OCI-LY7 (cell line): ENCODE measurements around the gene EGFL8. TPM values are rescaled to one million over a fixed set of nuclear protein-coding genes. Genes with fewer than 3 reads are reported as not detected.

Source experiments
- BruUV-seq: library from RNA; stranded (reverse); fragments of 400-500 nt; replicated peaks from 2 replicates; lab custom pipeline; 2021; lab: Mats Ljungman, UMichigan
- CTCF ChIA-PET: fragments of 300-600 bp; sonication (Branson Sonifier 250); formaldehyde crosslinking; loops from one replicate; lab custom pipeline; 2022; ENCODE audit warnings: antibody characterized with exemption; ENCODE audit not compliant: unreplicated experiment; lab: Charles Lee
- POLR2A ChIA-PET: fragments of 300-600 bp; sonication (Branson Sonifier 250); formaldehyde crosslinking; loops from one replicate; lab custom pipeline; 2022; ENCODE audit warnings: antibody characterized with exemption; lab: Charles Lee
- DNase-seq: peaks from one replicate; pipeline ENCODE4 v3.0.0-alpha.2; 2015; ENCODE audit warnings: low spot score
- H2AFZ ChIP-seq: fragments of 200-600 bp; sonication (generic), shearing (Covaris generic); 2 replicates; pipeline ENCODE4 v1.6.1; 2014; ENCODE audit warnings: mild to moderate bottlenecking, antibody characterized with exemption, low read length, moderate library complexity
- H3K27ac ChIP-seq: fragments of 200-600 bp; sonication (generic); 2 replicates; pipeline ENCODE4 v1.5.1; 2014; ENCODE audit warnings: mixed run types, low read depth, mild to moderate bottlenecking, moderate library complexity, low read length, inconsistent platforms; ENCODE audit not compliant: poor library complexity, severe bottlenecking
- H3K36me3 ChIP-seq: fragments of 200-600 bp; sonication (generic); 2 replicates; pipeline ENCODE4 v1.6.1; 2014; ENCODE audit warnings: mild to moderate bottlenecking, antibody characterized with exemption, low read length, moderate library complexity, mixed read lengths; ENCODE audit not compliant: insufficient read depth
- H3K4me1 ChIP-seq: fragments of 200-600 bp; sonication (generic); 2 replicates; pipeline ENCODE4 v1.5.1; 2014; ENCODE audit warnings: mild to moderate bottlenecking, low read length; ENCODE audit not compliant: insufficient read depth, poor library complexity, severe bottlenecking
- H3K4me2 ChIP-seq: fragments of 200-600 bp; sonication (generic); 2 replicates; pipeline ENCODE4 v1.6.1; 2014; ENCODE audit warnings: mild to moderate bottlenecking, low read length
- H3K4me3 ChIP-seq: fragments of 200-600 bp; sonication (generic); 2 replicates; pipeline ENCODE4 v1.5.1; 2014; ENCODE audit warnings: mild to moderate bottlenecking, low read depth, low read length; ENCODE audit not compliant: poor library complexity, severe bottlenecking
- H3K79me2 ChIP-seq: fragments of 200-600 bp; sonication (generic); 2 replicates; pipeline ENCODE4 v1.6.1; 2016; ENCODE audit warnings: low read depth, mild to moderate bottlenecking, low read length, moderate library complexity, mixed read lengths; ENCODE audit not compliant: insufficient read depth
- H3K9me2 ChIP-seq: fragments of 200-600 bp; sonication (generic); 2 replicates; pipeline ENCODE4 v1.6.1; 2016; ENCODE audit warnings: mild to moderate bottlenecking, low read length, mixed read lengths; ENCODE audit not compliant: insufficient read depth
- H3K9me3 ChIP-seq: fragments of 200-600 bp; sonication (generic); 2 replicates; pipeline ENCODE4 v1.6.1; 2014; ENCODE audit warnings: mild to moderate bottlenecking, mixed run types, low read length, mixed read lengths
- H4K20me1 ChIP-seq: fragments of 200-600 bp; sonication (generic); 2 replicates; pipeline ENCODE4 v1.6.1; 2014; ENCODE audit warnings: mild to moderate bottlenecking, antibody characterized with exemption, low read length, moderate library complexity, mixed read lengths; ENCODE audit not compliant: insufficient read depth
- EZH2phosphoT487 ChIP-seq: fragments of 200-600 bp; sonication (generic); IDR thresholded peaks from 2 replicates; pipeline ENCODE4 v1.6.1; 2018; ENCODE audit warnings: low read depth, borderline replicate concordance, mild to moderate bottlenecking, mixed run types, antibody characterized with exemption, low read length, moderate library complexity, mixed read lengths
- intact Hi-C: fragments of 100-400 bp; cut with micrococcal nuclease; formaldehyde crosslinking; loops from one replicate; pipeline ENCODE4 v1.10.0; 2022; ENCODE audit not compliant: unreplicated experiment
- total RNA-seq, 2 experiments: library from RNA; depleted of rRNA in 1 of 2; stranded (reverse); fragments of >200 nt in 1 of 2; shearing (Covaris generic) in 1 of 2; gene quantifications; 2 replicates each; pipeline ENCODE4 v1.2.3, GENCODE V29; 2014 to 2022
- TF ChIP-seq, protein P1 (sequence below): fragments of 200-600 bp; sonication (generic); conservative IDR thresholded peaks from 2 replicates; pipeline ENCODE4 v1.5.1; 2014; ENCODE audit warnings: mild to moderate bottlenecking, antibody characterized with exemption, low read length, moderate library complexity, mixed read lengths

Gene EGFL8
- total RNA-seq, 2 experiments from 2014 or later = 7.4 to 21.6 TPM

DNA sequence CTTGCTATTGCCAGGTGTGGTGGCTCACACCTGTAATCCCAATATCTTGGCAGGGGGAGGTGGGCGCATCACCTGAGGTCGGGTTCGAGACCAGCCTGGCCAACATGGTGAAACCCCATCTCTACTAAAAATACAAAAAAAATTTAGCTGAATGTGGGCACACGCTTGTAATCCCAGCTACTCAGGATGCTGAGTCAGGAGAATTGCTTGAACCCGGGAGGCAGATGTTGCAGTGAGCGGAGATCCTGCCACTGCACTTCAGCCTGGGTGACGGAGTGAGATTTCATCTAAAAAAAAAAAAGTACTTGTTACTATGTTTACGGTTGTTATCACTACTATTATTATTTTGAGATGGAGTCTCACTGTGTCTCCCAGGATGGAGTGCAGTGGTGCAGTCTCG, 7.5 kb upstream of the EGFL8 start:
- intact Hi-C loops = no loop called here

GRCh38 chr6:32158052-32158451, 6.3 kb upstream of the EGFL8 start:
- Histone ChIP-seq H3K79me2 (no peaks in the 10 kb centered on the region; the same call in 1 of the 2 replicates), H4K20me1 (no peaks in the 10 kb centered on the region), H2AFZ (no peak overlapping the region), H3K4me1 (peaks cover 18% of the 10 kb centered on the region), H3K9me3 (no peaks in the 10 kb centered on the region), H3K9me2 (no peaks in the 10 kb centered on the region), H3K4me3 (no peak overlapping the region), H3K4me2 (no peak overlapping the region), H3K27ac (no peak overlapping the region), H3K36me3 (peaks cover 52% of the 10 kb centered on the region)
- TF ChIP-seq, protein P1, sequence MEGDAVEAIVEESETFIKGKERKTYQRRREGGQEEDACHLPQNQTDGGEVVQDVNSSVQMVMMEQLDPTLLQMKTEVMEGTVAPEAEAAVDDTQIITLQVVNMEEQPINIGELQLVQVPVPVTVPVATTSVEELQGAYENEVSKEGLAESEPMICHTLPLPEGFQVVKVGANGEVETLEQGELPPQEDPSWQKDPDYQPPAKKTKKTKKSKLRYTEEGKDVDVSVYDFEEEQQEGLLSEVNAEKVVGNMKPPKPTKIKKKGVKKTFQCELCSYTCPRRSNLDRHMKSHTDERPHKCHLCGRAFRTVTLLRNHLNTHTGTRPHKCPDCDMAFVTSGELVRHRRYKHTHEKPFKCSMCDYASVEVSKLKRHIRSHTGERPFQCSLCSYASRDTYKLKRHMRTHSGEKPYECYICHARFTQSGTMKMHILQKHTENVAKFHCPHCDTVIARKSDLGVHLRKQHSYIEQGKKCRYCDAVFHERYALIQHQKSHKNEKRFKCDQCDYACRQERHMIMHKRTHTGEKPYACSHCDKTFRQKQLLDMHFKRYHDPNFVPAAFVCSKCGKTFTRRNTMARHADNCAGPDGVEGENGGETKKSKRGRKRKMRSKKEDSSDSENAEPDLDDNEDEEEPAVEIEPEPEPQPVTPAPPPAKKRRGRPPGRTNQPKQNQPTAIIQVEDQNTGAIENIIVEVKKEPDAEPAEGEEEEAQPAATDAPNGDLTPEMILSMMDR = no peak
- no peak for TF ChIP-seq EZH2phosphoT487
- DNase-seq = no peak
- intact Hi-C loops = no loop called here
- no TSS peak for BruUV-seq
- ChIA-PET CTCF (no interaction called here), POLR2A (no interaction called here)

More for the DNA sequence above, 7.5 kb upstream of the EGFL8 start:
- ChIA-PET POLR2A (no interaction called here), CTCF (no interaction called here)
- Histone ChIP-seq H3K79me2 (no peaks in the 10 kb centered on the region; the same call in 1 of the 2 replicates), H3K9me3 (no peaks in the 10 kb centered on the region), H3K4me2 (no peak overlapping the region), H3K27ac (no peak overlapping the region), H3K4me1 (peaks cover 23% of the 10 kb centered on the region), H3K4me3 (no peak overlapping the region), H4K20me1 (no peaks in the 10 kb centered on the region), H3K9me2 (no peaks in the 10 kb centered on the region), H3K36me3 (peaks cover 40% of the 10 kb centered on the region), H2AFZ (no peak overlapping the region)
- TF ChIP-seq, protein P1 = no peak
- TF ChIP-seq EZH2phosphoT487 = no peak
- no peak for DNase-seq
- BruUV-seq = no TSS peak

GRCh38 chr6:32163559-32164258, 686 bp upstream of the EGFL8 start:
- Histone ChIP-seq H3K27ac (no peak overlapping the region), H2AFZ (no peak overlapping the region), H3K79me2 (no peaks in the 10 kb centered on the region), H3K4me2 (no peak overlapping the region), H4K20me1 (no peaks in the 10 kb centered on the region), H3K9me2 (no peaks in the 10 kb centered on the region), H3K4me3 (no peak overlapping the region), H3K9me3 (no peaks in the 10 kb centered on the region), H3K4me1 (peaks cover 10% of the 10 kb centered on the region), H3K36me3 (peaks cover 52% of the 10 kb centered on the region)
- no TSS peak for BruUV-seq
- TF ChIP-seq, protein P1 = no peak
- TF ChIP-seq EZH2phosphoT487 = no peak
- DNase-seq = no peak
- ChIA-PET CTCF (no interaction called here), POLR2A (interaction anchor here (0.5 to 0.6 kb wide), 2 partner anchors 20 to 511 kb away, joined by 3 read pairs; partner anchors contain the start of gene BAG6)
- intact Hi-C loops = no loop called here
